Activated CD8-positive, alpha-beta memory T cell treated with anti-CD3 and anti-CD28 coated beads, Interleukin-2, amount 50 U/mL, for 1 hour (primary cell): ENCODE data around the gene MYF6.

Source experiments
- DNase-seq: peaks from one replicate; pipeline ENCODE4 v3.0.0-alpha.2; 2020; ENCODE audit errors: extremely low read depth

MYF6 gene

GRCh38 chr12:80704420-80704819 lies 3.0 kb upstream of the MYF6 start:
- DNase-seq: no peak

GRCh38 chr12:80707830-80708258 lies 410 bp downstream of the MYF6 start:
- DNase-seq: no peak

- no peak for DNase-seq
Measured at GRCh38 chr12:80708259-80708974, 983 bp downstream of the MYF6 start.

GRCh38 chr12:80708975-80709328 lies 1.5 kb downstream of the MYF6 start:
- DNase-seq: no peak

GRCh38 chr12:80709811-80710726 lies 2.6 kb downstream of the MYF6 start:
- DNase-seq: no peak

- no peak for DNase-seq
Measured at GRCh38 chr12:80710727-80711449, 3.5 kb downstream of the MYF6 start.

- no peak for DNase-seq
Measured at GRCh38 chr12:80711866-80712265, 4.4 kb downstream of the MYF6 start.

GRCh38 chr12:80712866-80713265 lies 5.4 kb downstream of the MYF6 start:
- no peak for DNase-seq

- DNase-seq: no peak
Measured at GRCh38 chr12:80713419-80713818, 6.0 kb downstream of the MYF6 start.

GRCh38 chr12:80714055-80714454 lies 6.6 kb downstream of the MYF6 start:
- no peak for DNase-seq

GRCh38 chr12:80714846-80715245 lies 7.4 kb downstream of the MYF6 start:
- DNase-seq: no peak

GRCh38 chr12:80715713-80716249 lies 8.3 kb downstream of the MYF6 start:
- DNase-seq: no peak

- DNase-seq: no peak
Measured at GRCh38 chr12:80716696-80717469, 9.4 kb downstream of the MYF6 start, which contains the start of gene MYF5. MYF5 (plus strand) TSS chr12:80716912; CDS start chr12:80717064, 152 bp downstream.

- no peak for DNase-seq
Measured at GRCh38 chr12:80717856-80718255, 10.4 kb downstream of the MYF6 start.

GRCh38 chr12:80720516-80720915 lies 13.1 kb downstream of the MYF6 start:
- no peak for DNase-seq

- DNase-seq: no peak
Measured at GRCh38 chr12:80721326-80721725, 13.9 kb downstream of the MYF6 start.

- no peak for DNase-seq
Measured at GRCh38 chr12:80745851-80746505, 38.5 kb downstream of the MYF6 start.

- no peak for DNase-seq
Measured at GRCh38 chr12:80747800-80748199, 40.4 kb downstream of the MYF6 start.

- DNase-seq: no peak
Measured at GRCh38 chr12:80749456-80749855, 42.0 kb downstream of the MYF6 start.

GRCh38 chr12:80752464-80752863 lies 45.0 kb downstream of the MYF6 start:
- DNase-seq: no peak

GRCh38 chr12:80754274-80754673 lies 46.8 kb downstream of the MYF6 start:
- no peak for DNase-seq
